ENCODE measurements around the gene TTL.
A peak's percentile ranks its signal among the peaks of the same experiment; 100 is the strongest.
"Not testable (repeated sequence)": the region's sequence is repeated elsewhere in the genome, so short reads cannot be mapped to it uniquely, and the experiment has no call there.

TTL gene

GRCh38 chr2:112481528-112482233 is at the start of gene TTL:
TSS of gene TTL (plus strand) at chr2:112482156. CDS start at chr2:112482345, 189 bp downstream.
- no peaks in the 10 kb centered on the region for H3K9me3 ChIP-seq (ENCODE audit: control insufficient read depth in 2 of 2, low read length in 2 of 2)
- H3K4me3 ChIP-seq (ENCODE audit: low read length in 2 of 2): peak within 1 kb of the TSS; percentile 84 to 87
- H3K9ac ChIP-seq (ENCODE audit: low read depth in 1 of 2, low read length in 2 of 2): peak within 1 kb of the TSS; percentile 76 to 80
- peaks cover 0 to 3% of the 10 kb centered on the region in 2 donors for H3K27me3 ChIP-seq (ENCODE audit: control insufficient read depth in 2 of 2, insufficient read depth in 2 of 2, low read length in 2 of 2)
- H3K27ac ChIP-seq (ENCODE audit: low read depth in 2 of 2, low read length in 2 of 2): peak within 1 kb of the TSS; percentile 78 to 87
- H3K36me3 ChIP-seq (ENCODE audit: control insufficient read depth in 2 of 2, insufficient read depth in 2 of 2, low read length in 2 of 2): no peaks in the 10 kb centered on the region
- peaks cover 12 to 13% of the 10 kb centered on the region in 2 donors for H3K4me1 ChIP-seq (ENCODE audit: control insufficient read depth in 2 of 2, insufficient read depth in 2 of 2, low read length in 2 of 2)

DNA sequence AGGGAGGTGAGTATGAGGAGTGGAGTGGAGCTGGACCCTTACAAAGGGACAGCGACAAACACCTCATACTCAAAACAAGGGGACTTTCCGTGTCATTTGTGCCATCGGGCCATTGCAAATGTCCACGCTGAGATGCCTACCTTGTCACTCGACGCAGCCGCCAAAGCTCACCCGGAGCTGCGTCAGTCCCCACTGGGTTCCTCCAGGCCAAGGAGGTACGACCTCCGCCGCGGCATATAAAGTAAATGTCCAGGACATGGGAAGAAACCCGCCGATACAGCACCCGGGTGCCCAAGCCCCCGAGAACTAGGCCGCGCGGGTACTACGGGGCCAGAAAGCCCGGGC is 49.6 kb upstream of the TTL start:
- not testable (repeated sequence) for H3K36me3 ChIP-seq (ENCODE audit: control insufficient read depth in 2 of 2, insufficient read depth in 2 of 2, low read length in 2 of 2); H3K27me3 ChIP-seq (ENCODE audit: control insufficient read depth in 2 of 2, insufficient read depth in 2 of 2, low read length in 2 of 2); H3K4me1 ChIP-seq (ENCODE audit: control insufficient read depth in 2 of 2, insufficient read depth in 2 of 2, low read length in 2 of 2); H3K9me3 ChIP-seq (ENCODE audit: control insufficient read depth in 2 of 2, low read length in 2 of 2)
- H3K4me3 ChIP-seq (ENCODE audit: low read length in 2 of 2): peak overlapping the region in 1 of 2 donors; percentile 63
- H3K9ac ChIP-seq (ENCODE audit: low read depth in 1 of 2, low read length in 2 of 2): peak overlapping the region in 1 of 2 donors; percentile 32
- H3K27ac ChIP-seq (ENCODE audit: low read depth in 2 of 2, low read length in 2 of 2): peak overlapping the region in 1 of 2 donors; percentile 23

DNA sequence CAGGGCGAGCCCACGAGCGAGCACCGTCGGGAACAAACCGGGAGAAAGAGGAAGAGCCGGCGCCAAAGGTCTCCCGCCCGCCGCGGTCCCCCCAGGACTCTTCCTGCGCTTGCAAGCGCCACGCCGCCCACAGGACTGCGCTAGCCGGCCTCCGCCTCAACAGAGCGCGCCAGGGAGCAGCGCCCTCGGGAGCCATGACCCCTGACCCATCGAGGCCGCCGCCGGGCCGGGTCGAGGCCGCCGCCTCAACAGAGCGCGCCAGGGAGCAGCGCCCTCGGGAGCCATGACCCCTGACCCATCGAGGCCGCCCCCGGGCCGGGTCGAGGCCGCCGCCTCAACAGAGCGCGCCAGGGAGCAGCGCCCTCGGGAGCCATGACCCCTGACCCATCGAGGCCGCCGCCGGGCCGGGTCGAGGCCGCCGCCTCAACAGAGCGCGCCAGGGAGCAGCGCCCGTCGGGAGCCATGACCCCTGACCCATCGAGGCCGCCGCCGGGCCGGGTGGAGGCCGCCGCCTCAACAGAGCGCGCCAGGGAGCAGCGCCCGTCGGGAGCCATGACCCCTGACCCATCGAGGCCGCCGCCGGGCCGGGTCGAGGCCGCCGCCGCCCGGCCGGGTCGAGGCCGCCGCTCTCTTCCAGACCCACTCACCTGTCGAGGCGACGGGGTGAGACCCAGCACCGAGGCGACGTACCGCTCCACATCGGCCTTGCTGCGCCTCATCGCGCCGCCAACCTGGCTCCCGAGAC is 49.0 kb upstream of the TTL start:
- Histone ChIP-seq H3K9ac (ENCODE audit: low read depth in 1 of 2, low read length in 2 of 2) (peak overlapping the region in 1 of 2 donors; percentile 32), H3K27ac (ENCODE audit: low read depth in 2 of 2, low read length in 2 of 2) (peak overlapping the region in 1 of 2 donors; percentile 65), H3K4me3 (ENCODE audit: low read length in 2 of 2) (peak overlapping the region; percentile 16 to 63)
- H3K4me1 ChIP-seq (ENCODE audit: control insufficient read depth in 2 of 2, insufficient read depth in 2 of 2, low read length in 2 of 2); H3K9me3 ChIP-seq (ENCODE audit: control insufficient read depth in 2 of 2, low read length in 2 of 2); H3K36me3 ChIP-seq (ENCODE audit: control insufficient read depth in 2 of 2, insufficient read depth in 2 of 2, low read length in 2 of 2); H3K27me3 ChIP-seq (ENCODE audit: control insufficient read depth in 2 of 2, insufficient read depth in 2 of 2, low read length in 2 of 2): not testable (repeated sequence)

GRCh38 chr2:112433480-112433879 is 48.5 kb upstream of the TTL start, which contains the start of gene RGPD8:
TSS of gene RGPD8 (minus strand) at chr2:112433645. CDS start at chr2:112433453, 192 bp downstream.
- Histone ChIP-seq H3K9ac (ENCODE audit: low read depth in 1 of 2, low read length in 2 of 2) (peak within 1 kb of the TSS in 1 of 2 donors; percentile 32), H3K27ac (ENCODE audit: low read depth in 2 of 2, low read length in 2 of 2) (peak within 1 kb of the TSS in 1 of 2 donors; percentile 65), H3K4me3 (ENCODE audit: low read length in 2 of 2) (peak within 1 kb of the TSS; percentile 16 to 63)
- not testable (repeated sequence) for H3K9me3 ChIP-seq (ENCODE audit: control insufficient read depth in 2 of 2, low read length in 2 of 2); H3K27me3 ChIP-seq (ENCODE audit: control insufficient read depth in 2 of 2, insufficient read depth in 2 of 2, low read length in 2 of 2); H3K36me3 ChIP-seq (ENCODE audit: control insufficient read depth in 2 of 2, insufficient read depth in 2 of 2, low read length in 2 of 2); H3K4me1 ChIP-seq (ENCODE audit: control insufficient read depth in 2 of 2, insufficient read depth in 2 of 2, low read length in 2 of 2)

GRCh38 chr2:112433932-112434730 is 47.8 kb upstream of the TTL start:
- Histone ChIP-seq H3K27me3 (ENCODE audit: control insufficient read depth in 2 of 2, insufficient read depth in 2 of 2, low read length in 2 of 2) (no peaks in the 10 kb centered on the region), H3K36me3 (ENCODE audit: control insufficient read depth in 2 of 2, insufficient read depth in 2 of 2, low read length in 2 of 2) (no peaks in the 10 kb centered on the region), H3K27ac (ENCODE audit: low read depth in 2 of 2, low read length in 2 of 2) (no peak overlapping the region), H3K4me3 (ENCODE audit: low read length in 2 of 2) (no peak overlapping the region), H3K9me3 (ENCODE audit: control insufficient read depth in 2 of 2, low read length in 2 of 2) (no peaks in the 10 kb centered on the region), H3K4me1 (ENCODE audit: control insufficient read depth in 2 of 2, insufficient read depth in 2 of 2, low read length in 2 of 2) (no peaks in the 10 kb centered on the region), H3K9ac (ENCODE audit: low read depth in 1 of 2, low read length in 2 of 2) (no peak overlapping the region)

- H3K9me3 ChIP-seq (ENCODE audit: control insufficient read depth in 2 of 2, low read length in 2 of 2); H3K27me3 ChIP-seq (ENCODE audit: control insufficient read depth in 2 of 2, insufficient read depth in 2 of 2, low read length in 2 of 2); H3K4me1 ChIP-seq (ENCODE audit: control insufficient read depth in 2 of 2, insufficient read depth in 2 of 2, low read length in 2 of 2); H3K9ac ChIP-seq (ENCODE audit: low read depth in 1 of 2, low read length in 2 of 2); H3K36me3 ChIP-seq (ENCODE audit: control insufficient read depth in 2 of 2, insufficient read depth in 2 of 2, low read length in 2 of 2); H3K4me3 ChIP-seq (ENCODE audit: low read length in 2 of 2); H3K27ac ChIP-seq (ENCODE audit: low read depth in 2 of 2, low read length in 2 of 2): not testable (repeated sequence)
Measured at GRCh38 chr2:112434890-112435715, 46.9 kb upstream of the TTL start.

DNA sequence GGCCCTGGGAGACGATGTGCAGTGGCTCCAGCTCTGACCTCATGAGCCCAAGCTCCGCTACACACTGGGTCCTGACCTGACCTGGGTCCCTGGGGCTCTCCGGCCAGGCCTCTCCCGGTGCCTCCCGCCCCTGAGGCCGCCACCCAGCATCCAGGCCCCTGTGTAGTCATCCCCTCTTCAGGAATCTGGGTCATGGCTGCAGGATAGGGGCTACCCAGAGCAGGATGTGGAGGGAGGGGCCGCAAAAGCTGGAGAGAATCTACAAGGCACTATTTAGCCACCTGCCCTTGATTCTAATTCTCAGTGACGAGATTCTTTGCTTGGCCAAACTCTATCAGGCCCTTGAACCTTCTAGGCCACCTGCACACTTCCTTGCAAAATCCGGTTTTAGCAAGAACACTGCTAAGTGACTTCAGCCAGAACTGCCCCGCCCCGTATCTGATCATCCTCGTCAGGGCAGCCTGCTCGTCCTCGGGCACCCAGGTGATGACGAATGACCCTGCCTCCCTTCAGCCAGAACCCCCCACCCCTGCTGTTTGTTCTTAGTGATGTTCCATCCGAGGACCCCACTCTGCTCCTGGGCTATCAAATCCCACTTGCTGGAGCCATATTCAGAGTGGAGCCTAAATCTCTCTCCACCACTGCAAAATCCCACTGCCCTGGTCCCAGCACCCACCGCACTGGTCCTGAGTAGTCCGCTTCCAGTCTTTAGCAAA is 46.1 kb upstream of the TTL start:
- not testable (repeated sequence) for H3K4me3 ChIP-seq (ENCODE audit: low read length in 2 of 2)

DNA sequence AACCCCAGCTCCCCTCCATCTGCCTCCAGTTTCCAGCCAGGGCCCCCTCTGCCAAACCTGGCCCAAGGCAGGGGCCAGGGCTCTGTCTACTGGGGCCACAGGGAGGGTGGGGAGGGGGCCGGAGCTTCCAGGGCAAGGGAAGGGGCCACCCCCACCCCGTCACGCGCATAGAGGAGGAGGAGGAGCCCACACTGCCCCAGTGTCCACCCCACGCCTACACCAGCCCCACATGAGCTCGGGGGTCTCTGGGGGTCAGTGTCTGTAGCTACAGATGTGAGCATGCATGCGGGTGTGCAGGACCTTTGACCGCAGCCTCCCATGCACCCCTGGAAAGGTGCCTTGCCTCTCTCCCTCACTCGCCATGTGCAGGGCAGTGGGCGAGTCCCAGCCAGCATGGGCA is 45.0 kb upstream of the TTL start:
- not testable (repeated sequence) for H3K4me3 ChIP-seq (ENCODE audit: low read length in 2 of 2); H3K4me1 ChIP-seq (ENCODE audit: control insufficient read depth in 2 of 2, insufficient read depth in 2 of 2, low read length in 2 of 2); H3K36me3 ChIP-seq (ENCODE audit: control insufficient read depth in 2 of 2, insufficient read depth in 2 of 2, low read length in 2 of 2); H3K9me3 ChIP-seq (ENCODE audit: control insufficient read depth in 2 of 2, low read length in 2 of 2); H3K9ac ChIP-seq (ENCODE audit: low read depth in 1 of 2, low read length in 2 of 2); H3K27me3 ChIP-seq (ENCODE audit: control insufficient read depth in 2 of 2, insufficient read depth in 2 of 2, low read length in 2 of 2); H3K27ac ChIP-seq (ENCODE audit: low read depth in 2 of 2, low read length in 2 of 2)

More for the DNA sequence above, 46.1 kb upstream of the TTL start:
- not testable (repeated sequence) for H3K9me3 ChIP-seq (ENCODE audit: control insufficient read depth in 2 of 2, low read length in 2 of 2); H3K27ac ChIP-seq (ENCODE audit: low read depth in 2 of 2, low read length in 2 of 2); H3K27me3 ChIP-seq (ENCODE audit: control insufficient read depth in 2 of 2, insufficient read depth in 2 of 2, low read length in 2 of 2); H3K36me3 ChIP-seq (ENCODE audit: control insufficient read depth in 2 of 2, insufficient read depth in 2 of 2, low read length in 2 of 2); H3K4me1 ChIP-seq (ENCODE audit: control insufficient read depth in 2 of 2, insufficient read depth in 2 of 2, low read length in 2 of 2); H3K9ac ChIP-seq (ENCODE audit: low read depth in 1 of 2, low read length in 2 of 2)

DNA sequence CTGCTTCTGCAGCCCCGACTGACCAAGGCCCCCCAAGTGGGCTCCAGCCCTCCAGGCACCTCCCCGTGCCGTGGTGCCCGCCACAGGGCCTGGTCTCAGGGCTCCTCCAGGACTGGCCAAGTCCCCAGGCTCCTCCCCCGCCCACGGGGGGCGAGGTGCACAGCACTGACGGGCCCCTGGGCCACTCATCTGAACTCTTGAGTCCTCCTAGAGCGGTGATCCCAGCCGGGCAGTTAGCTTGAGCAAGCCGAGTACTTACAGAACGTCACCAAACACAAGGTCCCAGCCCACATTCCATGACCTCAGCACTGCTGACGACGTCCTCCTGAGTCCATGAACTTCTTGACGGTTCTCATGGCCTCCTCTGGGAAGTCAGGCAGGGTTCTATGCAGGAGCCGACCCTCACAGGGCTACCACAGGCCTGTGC is 44.5 kb upstream of the TTL start:
- not testable (repeated sequence) for H3K4me3 ChIP-seq (ENCODE audit: low read length in 2 of 2)

More for the DNA sequence above, 44.5 kb upstream of the TTL start:
- not testable (repeated sequence) for H3K9me3 ChIP-seq (ENCODE audit: control insufficient read depth in 2 of 2, low read length in 2 of 2); H3K27ac ChIP-seq (ENCODE audit: low read depth in 2 of 2, low read length in 2 of 2); H3K36me3 ChIP-seq (ENCODE audit: control insufficient read depth in 2 of 2, insufficient read depth in 2 of 2, low read length in 2 of 2); H3K27me3 ChIP-seq (ENCODE audit: control insufficient read depth in 2 of 2, insufficient read depth in 2 of 2, low read length in 2 of 2); H3K4me1 ChIP-seq (ENCODE audit: control insufficient read depth in 2 of 2, insufficient read depth in 2 of 2, low read length in 2 of 2); H3K9ac ChIP-seq (ENCODE audit: low read depth in 1 of 2, low read length in 2 of 2)

All from mucosa of rectum (tissue), 2 donors.